Nephron progenitor cell (in vitro differentiated cells): ENCODE measurements around the gene NXNL1.
A peak's percentile ranks its signal among the peaks of the same experiment; 100 is the strongest.

Source experiments
- DNase-seq: peaks from one replicate; pipeline ENCODE4 v3.0.0; 2021
- H3K27ac Mint-ChIP-seq: 2 replicates; pipeline ENCODE4 v1.8.0; 2021; ENCODE audit warnings: mild to moderate bottlenecking, moderate library complexity, mixed read lengths
- H3K27me3 Mint-ChIP-seq: 2 replicates; pipeline ENCODE4 v1.8.0; 2021; ENCODE audit warnings: mild to moderate bottlenecking, low read depth, mixed read lengths; ENCODE audit not compliant: poor library complexity
- H3K36me3 Mint-ChIP-seq: 2 replicates; pipeline ENCODE4 v1.8.0; 2021; ENCODE audit warnings: low read depth, mixed read lengths
- H3K4me1 Mint-ChIP-seq: 2 replicates; pipeline ENCODE4 v1.8.0; 2021; ENCODE audit warnings: mixed read lengths
- H3K4me3 Mint-ChIP-seq: 2 replicates; pipeline ENCODE4 v1.8.0; 2021; ENCODE audit warnings: mild to moderate bottlenecking, moderate library complexity, mixed read lengths
- H3K9me3 Mint-ChIP-seq: 2 replicates; pipeline ENCODE4 v1.8.0; 2021; ENCODE audit warnings: mild to moderate bottlenecking, moderate library complexity, mixed read lengths
- TF ChIP-seq, protein P1 (sequence below): fragments of 200-600 bp; sonication (generic); IDR thresholded peaks from 2 replicates; pipeline ENCODE4 v1.5.0; 2021; ENCODE audit warnings: antibody characterized with exemption

Gene NXNL1

DNA sequence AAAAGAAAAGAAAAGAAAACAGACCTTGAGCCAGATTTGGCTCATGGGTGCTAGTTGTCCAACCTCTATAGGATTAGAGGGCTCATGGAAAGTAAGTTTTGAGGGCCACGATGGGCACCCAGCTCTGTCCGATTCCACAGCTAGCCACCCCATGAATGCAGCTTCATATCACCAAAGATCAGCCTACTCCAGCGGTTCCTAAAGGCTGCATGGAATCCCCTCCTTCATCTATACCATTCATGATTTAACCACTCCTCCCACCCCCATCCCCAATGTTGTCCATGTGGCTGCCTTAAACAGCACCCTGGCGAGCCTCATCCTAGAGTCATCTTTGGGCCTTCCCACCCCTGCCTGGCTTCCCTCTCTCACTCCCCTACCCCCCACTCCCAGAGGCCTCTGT lies 38.8 kb downstream of the NXNL1 start:
- TF ChIP-seq, protein P1, sequence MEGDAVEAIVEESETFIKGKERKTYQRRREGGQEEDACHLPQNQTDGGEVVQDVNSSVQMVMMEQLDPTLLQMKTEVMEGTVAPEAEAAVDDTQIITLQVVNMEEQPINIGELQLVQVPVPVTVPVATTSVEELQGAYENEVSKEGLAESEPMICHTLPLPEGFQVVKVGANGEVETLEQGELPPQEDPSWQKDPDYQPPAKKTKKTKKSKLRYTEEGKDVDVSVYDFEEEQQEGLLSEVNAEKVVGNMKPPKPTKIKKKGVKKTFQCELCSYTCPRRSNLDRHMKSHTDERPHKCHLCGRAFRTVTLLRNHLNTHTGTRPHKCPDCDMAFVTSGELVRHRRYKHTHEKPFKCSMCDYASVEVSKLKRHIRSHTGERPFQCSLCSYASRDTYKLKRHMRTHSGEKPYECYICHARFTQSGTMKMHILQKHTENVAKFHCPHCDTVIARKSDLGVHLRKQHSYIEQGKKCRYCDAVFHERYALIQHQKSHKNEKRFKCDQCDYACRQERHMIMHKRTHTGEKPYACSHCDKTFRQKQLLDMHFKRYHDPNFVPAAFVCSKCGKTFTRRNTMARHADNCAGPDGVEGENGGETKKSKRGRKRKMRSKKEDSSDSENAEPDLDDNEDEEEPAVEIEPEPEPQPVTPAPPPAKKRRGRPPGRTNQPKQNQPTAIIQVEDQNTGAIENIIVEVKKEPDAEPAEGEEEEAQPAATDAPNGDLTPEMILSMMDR = no peak
- no peaks in the 10 kb centered on the region for H3K9me3 Mint-ChIP-seq
- H3K36me3 Mint-ChIP-seq = peaks cover 12% of the 10 kb centered on the region
- peaks cover 4% of the 10 kb centered on the region for H3K27me3 Mint-ChIP-seq
- no peak overlapping the region for H3K4me3 Mint-ChIP-seq
- DNase-seq = no peak
- H3K4me1 Mint-ChIP-seq = peaks cover 58% of the 10 kb centered on the region
- no peak overlapping the region for H3K27ac Mint-ChIP-seq

DNA sequence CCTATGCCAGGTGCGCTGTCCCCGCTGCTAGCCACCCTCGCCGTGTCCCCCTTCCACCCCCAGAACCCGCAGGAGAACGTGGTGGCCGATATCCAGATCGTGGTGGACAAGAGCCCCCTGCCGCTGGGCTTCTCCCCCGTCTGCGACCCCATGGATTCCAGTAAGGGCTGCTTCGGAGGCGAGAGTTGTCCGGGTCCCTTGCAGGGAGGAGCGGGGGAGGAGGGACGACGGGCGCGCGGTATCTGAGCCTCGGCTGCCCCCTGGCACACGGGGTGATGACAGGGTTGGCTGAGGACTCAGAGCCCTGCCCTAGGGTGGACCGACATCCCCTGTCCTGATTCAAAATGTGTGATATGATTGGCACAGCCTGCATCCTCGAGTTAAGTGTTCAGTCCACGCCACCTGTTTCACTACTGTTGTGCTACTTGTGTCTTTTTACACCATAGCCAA lies 40.2 kb downstream of the NXNL1 start:
- H3K36me3 Mint-ChIP-seq = peaks cover 15% of the 10 kb centered on the region
- no peaks in the 10 kb centered on the region for H3K9me3 Mint-ChIP-seq
- H3K27ac Mint-ChIP-seq = peak overlapping the region; percentile 83
- H3K4me1 Mint-ChIP-seq = peaks cover 69% of the 10 kb centered on the region
- peaks cover 4% of the 10 kb centered on the region for H3K27me3 Mint-ChIP-seq
- peak overlapping the region; percentile 89 for H3K4me3 Mint-ChIP-seq
- DNase-seq = peak; percentile 55
- TF ChIP-seq, protein P1 = no peak

DNA sequence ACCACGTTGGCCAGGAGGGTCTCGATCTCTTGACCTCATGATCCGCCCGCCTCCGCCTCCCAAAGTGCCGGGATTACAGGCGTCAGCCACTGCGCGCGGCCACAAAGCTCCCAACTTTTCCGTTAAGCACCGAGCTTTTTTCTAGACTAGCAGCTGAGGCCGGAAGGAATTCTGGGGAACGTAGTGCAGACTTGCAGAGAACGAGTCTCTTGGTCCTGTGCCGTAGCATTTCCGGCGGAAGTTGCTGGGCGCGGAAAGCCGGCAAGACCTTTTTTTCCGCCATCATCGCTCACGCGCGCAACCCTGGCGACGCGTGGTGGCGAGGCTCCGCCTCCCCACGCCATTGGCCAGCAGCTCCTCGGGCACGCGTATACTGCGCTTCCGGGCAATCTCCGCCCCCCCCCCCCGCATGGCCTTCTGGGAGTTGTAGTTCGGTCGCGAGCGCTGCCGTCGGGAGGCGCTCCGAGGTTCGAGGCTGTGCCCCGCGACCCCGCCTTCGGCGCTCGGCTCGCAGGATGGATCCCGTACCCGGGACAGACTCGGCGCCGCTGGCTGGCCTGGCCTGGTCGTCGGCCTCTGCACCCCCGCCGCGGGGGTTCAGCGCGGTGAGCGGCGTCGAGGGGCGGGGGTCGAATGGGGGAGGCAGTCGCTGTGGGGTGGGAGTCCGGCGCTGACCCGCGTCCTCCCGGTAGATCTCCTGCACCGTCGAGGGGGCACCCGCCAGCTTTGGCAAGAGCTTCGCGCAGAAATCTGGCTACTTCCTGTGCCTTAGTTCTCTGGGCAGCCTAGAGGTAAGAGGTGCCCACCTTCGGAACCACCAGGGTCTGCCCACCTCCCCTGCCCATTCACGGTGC lies 40.9 kb downstream of the NXNL1 start, which contains the start of gene MVB12A:
Gene MVB12A (plus strand): TSS at position 427 of the 854 bp plus-strand sequence. CDS start 89 bp downstream, at position 516.
- H3K4me1 Mint-ChIP-seq = peaks cover 69% of the 10 kb centered on the region
- TF ChIP-seq, protein P1 = no peak
- H3K36me3 Mint-ChIP-seq = peaks cover 18% of the 10 kb centered on the region
- H3K4me3 Mint-ChIP-seq = peak within 1 kb of the TSS; percentile 89
- H3K9me3 Mint-ChIP-seq = no peaks in the 10 kb centered on the region
- peak; percentile 94 for DNase-seq
- peak within 1 kb of the TSS; percentile 99 for H3K27ac Mint-ChIP-seq
- H3K27me3 Mint-ChIP-seq = peaks cover 4% of the 10 kb centered on the region

DNA sequence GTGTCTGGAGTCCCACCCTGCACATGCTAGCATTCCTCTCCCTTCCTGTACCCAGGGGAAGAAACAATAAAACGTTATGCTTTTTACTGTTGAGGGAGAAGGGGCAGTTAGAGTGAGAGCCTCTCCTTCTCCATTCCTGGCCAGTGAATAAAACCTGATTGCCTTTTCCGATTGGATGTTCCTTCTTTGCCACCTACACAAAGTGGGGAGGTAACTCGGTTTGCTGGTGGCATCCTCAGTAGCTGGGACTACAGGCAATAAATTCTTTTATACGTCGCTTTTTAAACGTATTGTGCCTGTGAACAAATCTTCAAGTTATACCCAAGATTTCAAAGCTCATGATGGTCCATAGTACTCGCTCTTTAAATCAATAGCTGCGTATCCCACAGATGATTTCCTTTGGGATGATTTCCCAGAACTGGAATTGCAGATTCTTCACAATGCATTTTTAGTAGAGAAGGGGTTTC lies 41.5 kb downstream of the NXNL1 start:
- Mint-ChIP-seq H3K36me3 (peaks cover 18% of the 10 kb centered on the region), H3K27ac (peak overlapping the region; percentile 99), H3K27me3 (peaks cover 4% of the 10 kb centered on the region), H3K4me1 (peaks cover 67% of the 10 kb centered on the region), H3K4me3 (peak overlapping the region; percentile 89), H3K9me3 (no peaks in the 10 kb centered on the region)
- TF ChIP-seq, protein P1 = no peak
- no peak for DNase-seq

DNA sequence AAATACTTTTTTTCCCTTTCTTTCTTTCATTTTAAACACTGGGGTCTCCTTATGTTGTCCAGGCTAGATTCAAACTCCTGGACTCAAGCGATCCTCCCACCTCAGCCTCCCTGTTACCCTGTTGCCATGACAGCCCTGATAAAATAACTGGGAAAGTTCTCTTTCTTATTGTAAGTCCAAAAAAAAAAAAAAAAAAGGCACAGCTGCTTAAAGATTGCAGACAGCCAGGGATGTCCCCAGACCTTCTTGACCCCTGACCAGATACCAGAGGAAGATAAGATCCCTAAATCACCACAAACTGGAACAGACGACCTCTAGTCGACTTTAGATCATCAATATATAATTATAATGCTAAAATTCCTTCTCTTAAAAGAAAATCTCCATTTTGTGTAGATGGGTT lies 42.0 kb downstream of the NXNL1 start:
- DNase-seq = no peak
- H3K4me3 Mint-ChIP-seq = peak overlapping the region; percentile 89
- H3K27me3 Mint-ChIP-seq = peaks cover 4% of the 10 kb centered on the region
- peaks cover 18% of the 10 kb centered on the region for H3K36me3 Mint-ChIP-seq
- H3K27ac Mint-ChIP-seq = peak overlapping the region; percentile 99
- TF ChIP-seq, protein P1 = no peak
- peaks cover 68% of the 10 kb centered on the region for H3K4me1 Mint-ChIP-seq
- no peaks in the 10 kb centered on the region for H3K9me3 Mint-ChIP-seq
